ENCODE data around the gene LPCAT2.

DNA sequence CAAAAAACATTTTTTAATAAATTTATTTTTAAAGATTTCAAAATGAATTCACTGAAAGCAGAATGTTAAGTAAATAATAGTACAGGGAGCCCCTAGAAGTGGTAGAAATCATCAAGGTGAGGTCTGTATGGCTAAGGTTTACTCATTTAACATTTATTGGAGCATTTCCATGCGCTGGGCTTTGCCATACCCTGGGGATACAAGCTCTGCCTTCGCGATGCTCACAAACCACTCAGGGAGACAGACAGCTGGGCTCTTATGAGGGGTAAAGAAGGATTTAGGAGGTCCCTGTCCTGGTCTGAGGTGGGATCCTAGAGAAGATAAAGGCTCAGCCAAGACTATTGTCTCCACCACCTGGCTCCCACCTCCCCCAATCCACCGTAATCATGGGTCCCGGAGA, 11.3 kb upstream of the LPCAT2 start:
- TF ChIP-seq EP300 (IDR thresholded peaks at IDR 0.05) (no peak), POLR2A (IDR thresholded peaks at IDR 0.05) (no peak), POLR2AphosphoS5 (IDR thresholded peaks at IDR 0.05) (no peak)
- TF ChIP-seq, protein P1, sequence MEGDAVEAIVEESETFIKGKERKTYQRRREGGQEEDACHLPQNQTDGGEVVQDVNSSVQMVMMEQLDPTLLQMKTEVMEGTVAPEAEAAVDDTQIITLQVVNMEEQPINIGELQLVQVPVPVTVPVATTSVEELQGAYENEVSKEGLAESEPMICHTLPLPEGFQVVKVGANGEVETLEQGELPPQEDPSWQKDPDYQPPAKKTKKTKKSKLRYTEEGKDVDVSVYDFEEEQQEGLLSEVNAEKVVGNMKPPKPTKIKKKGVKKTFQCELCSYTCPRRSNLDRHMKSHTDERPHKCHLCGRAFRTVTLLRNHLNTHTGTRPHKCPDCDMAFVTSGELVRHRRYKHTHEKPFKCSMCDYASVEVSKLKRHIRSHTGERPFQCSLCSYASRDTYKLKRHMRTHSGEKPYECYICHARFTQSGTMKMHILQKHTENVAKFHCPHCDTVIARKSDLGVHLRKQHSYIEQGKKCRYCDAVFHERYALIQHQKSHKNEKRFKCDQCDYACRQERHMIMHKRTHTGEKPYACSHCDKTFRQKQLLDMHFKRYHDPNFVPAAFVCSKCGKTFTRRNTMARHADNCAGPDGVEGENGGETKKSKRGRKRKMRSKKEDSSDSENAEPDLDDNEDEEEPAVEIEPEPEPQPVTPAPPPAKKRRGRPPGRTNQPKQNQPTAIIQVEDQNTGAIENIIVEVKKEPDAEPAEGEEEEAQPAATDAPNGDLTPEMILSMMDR (IDR thresholded peaks at IDR 0.05) = no peak

Data from gastroesophageal sphincter (tissue), 3 donors.